HCT116 (cell line): ENCODE measurements around the gene CPNE5. TPM values are rescaled to one million over a fixed set of nuclear protein-coding genes. Genes with fewer than 3 reads are reported as not detected.

Experiments used
- ATAC-seq: fragments of 200-7000 bp; cut with Tn5 transposase; 2 replicates; pipeline ENCODE4 v1.9.1; 2020; ENCODE audit warnings: mild to moderate bottlenecking, moderate library complexity
- BruUV-seq: library from RNA; stranded (reverse); fragments of 400-500 nt; replicated peaks from 2 replicates; lab custom pipeline; 2021; lab: Mats Ljungman, UMichigan
- CTCF ChIA-PET: fragments of 300-600 bp; sonication (Branson Sonifier 250); formaldehyde crosslinking; loops from one replicate; lab custom pipeline; 2021; ENCODE audit warnings: antibody characterized with exemption; lab: Charles Lee
- POLR2A ChIA-PET: fragments of 300-600, 350-600 bp; sonication (Branson Sonifier 250); formaldehyde crosslinking; loops from one replicate; lab custom pipeline; 2021; ENCODE audit warnings: antibody characterized with exemption; lab: Charles Lee
- RAD21 ChIA-PET, 2 experiments: fragments of 300-600 bp; sonication (Branson Sonifier 250); formaldehyde crosslinking; loops; one replicate each; lab custom pipeline; 2023; ENCODE audit warnings: low total read pairs in 2 of 2; ENCODE audit not compliant: uncharacterized antibody in 2 of 2, unreplicated experiment in 2 of 2, low non-redundant PET in 1 of 2; lab: Charles Lee
- DNase-seq: peaks from one replicate; pipeline ENCODE4 v3.0.0-alpha.2; 2010; ENCODE audit warnings: low read depth, low spot score
- H2AFZ ChIP-seq: fragments of 200-600 bp; shearing (Covaris generic), sonication (generic); 2 replicates; pipeline ENCODE4 v1.6.1; 2017; ENCODE audit warnings: low read depth, mixed run types, mixed read lengths, antibody characterized with exemption, low read length; ENCODE audit not compliant: poor library complexity, severe bottlenecking
- H3K27ac ChIP-seq: 2 replicates; pipeline ENCODE4 v1.5.1; 2012; ENCODE audit warnings: low read depth, low read length
- H3K27me3 ChIP-seq: fragments of 200-600 bp; sonication (generic); 2 replicates; pipeline ENCODE4 v1.6.1; 2016; ENCODE audit warnings: mixed run types, low read length, mixed read lengths; ENCODE audit not compliant: insufficient read depth
- H3K36me3 ChIP-seq, 2 experiments: fragments of 200-500 bp in 1 of 2; fragments of 200-600 bp in 1 of 2; sonication (Bioruptor generic) in 1 of 2; sonication (generic) in 1 of 2; 2 replicates each; pipeline versions ENCODE4 v1.5.1 to v1.6.1; 2014 to 2016; ENCODE audit warnings: low read length in 2 of 2, inconsistent platforms in 1 of 2, mixed read lengths in 1 of 2, mixed run types in 1 of 2; ENCODE audit not compliant: insufficient read depth in 2 of 2, control insufficient read depth in 1 of 2
- H3K4me1 ChIP-seq, 2 experiments: fragments of 200-600 bp in 1 of 2; sonication (generic) in 1 of 2; 2 replicates each; pipeline versions ENCODE4 v1.5.1 to v1.6.1; 2012 to 2017; ENCODE audit warnings: low read length in 2 of 2, inconsistent platforms in 1 of 2, mild to moderate bottlenecking in 1 of 2, mixed read lengths in 1 of 2, mixed run types in 1 of 2, moderate library complexity in 1 of 2; ENCODE audit not compliant: insufficient read depth in 2 of 2, control insufficient read depth in 1 of 2
- H3K4me2 ChIP-seq: fragments of 200-600 bp; sonication (generic); 2 replicates; pipeline ENCODE4 v1.6.1; 2017; ENCODE audit warnings: mixed run types, low read length, mixed read lengths
- H3K4me3 ChIP-seq, 2 experiments: fragments of 200-600 bp in 1 of 2; sonication (generic) in 1 of 2; replicated peaks in 1 of 2; 2 replicates each; pipeline ENCODE4 v1.5.1; 2011 to 2016; ENCODE audit warnings: low read length in 2 of 2, control low read depth in 1 of 2, low read depth in 1 of 2, mild to moderate bottlenecking in 1 of 2, mixed read lengths in 1 of 2, mixed run types in 1 of 2
- H3K79me2 ChIP-seq: fragments of 200-600 bp; sonication (generic); 2 replicates; pipeline ENCODE4 v1.6.1; 2017; ENCODE audit warnings: mild to moderate bottlenecking, mixed run types, low read length, moderate library complexity, mixed read lengths; ENCODE audit not compliant: insufficient read depth
- H3K9ac ChIP-seq: fragments of 200-600 bp; sonication (generic); 2 replicates; pipeline ENCODE4 v1.6.1; 2016; ENCODE audit warnings: low read length, mixed read lengths
- H3K9me2 ChIP-seq: fragments of 200-600 bp; sonication (generic), shearing (Covaris generic); 2 replicates; pipeline ENCODE4 v1.6.1; 2017; ENCODE audit warnings: mixed run types, mild to moderate bottlenecking, moderate library complexity; ENCODE audit not compliant: insufficient read depth
- H3K9me3 ChIP-seq, 2 experiments: fragments of 200-500 bp in 1 of 2; fragments of 200-600 bp in 1 of 2; sonication (Bioruptor generic) in 1 of 2; sonication (generic) in 1 of 2; 2 replicates each; pipeline ENCODE4 v1.6.1; 2014 to 2017; ENCODE audit warnings: low read length in 2 of 2, mixed read lengths in 2 of 2, inconsistent platforms in 1 of 2, low read depth in 1 of 2, mild to moderate bottlenecking in 1 of 2, mixed run types in 1 of 2, moderate library complexity in 1 of 2; ENCODE audit not compliant: control insufficient read depth in 1 of 2, insufficient read depth in 1 of 2
- H4K20me1 ChIP-seq: fragments of 200-600 bp; sonication (generic), shearing (Covaris generic); 2 replicates; pipeline ENCODE4 v1.6.1; 2017; ENCODE audit warnings: mixed run types, mild to moderate bottlenecking, moderate library complexity; ENCODE audit not compliant: insufficient read depth
- ATF3 ChIP-seq: IDR thresholded peaks from 2 replicates; pipeline ENCODE4 v1.6.1; 2012
- CEBPB ChIP-seq: IDR thresholded peaks from 2 replicates; pipeline ENCODE4 v1.6.1; 2012; ENCODE audit warnings: low read depth
- RAD21 ChIP-seq: IDR thresholded peaks from 2 replicates; pipeline ENCODE4 v1.6.1; 2012; ENCODE audit warnings: low read depth, mild to moderate bottlenecking
- REST ChIP-seq: IDR thresholded peaks from 2 replicates; pipeline ENCODE4 v1.6.1; 2012; ENCODE audit warnings: low read depth
- SRF ChIP-seq: IDR thresholded peaks from 2 replicates; pipeline ENCODE4 v1.6.1; 2012; ENCODE audit warnings: low read depth
- TCF7L2 ChIP-seq: IDR thresholded peaks from 2 replicates; pipeline ENCODE4 v1.7.0; 2011; ENCODE audit warnings: borderline replicate concordance, inconsistent platforms; ENCODE audit not compliant: insufficient read depth, insufficient read length; ENCODE audit errors: extremely low read depth
- ZNF274 ChIP-seq: fragments of 200-500 bp; sonication (Bioruptor generic); IDR thresholded peaks from 2 replicates; pipeline ENCODE4 v1.6.1; 2014; ENCODE audit warnings: mild to moderate bottlenecking, low read depth, low read length, inconsistent platforms
- intact Hi-C: fragments of 100-400 bp; cut with micrococcal nuclease; formaldehyde crosslinking; loops from 2 replicates; pipeline ENCODE4 v1.10.0; 2022
- total RNA-seq: library from RNA; stranded (reverse); gene quantifications from one replicate; pipeline ENCODE4 v1.2.1, GENCODE V29; 2021; ENCODE audit not compliant: unreplicated experiment

The CPNE5 gene
- total RNA-seq, 1 experiment from 2014 or later: not detected

GRCh38 chr6:36691011-36691410 lies 148.2 kb downstream of the CPNE5 start:
- BruUV-seq: no TSS peak
- H4K20me1 ChIP-seq: no peaks in the 10 kb centered on the region
- DNase-seq (no peak), ATAC-seq (no peak)
- no peak for TF ChIP-seq CEBPB
- TF ChIP-seq SRF: no peak
- TF ChIP-seq ATF3: no peak
- TF ChIP-seq REST: no peak
- TF ChIP-seq ZNF274: no peak
- no peak for TF ChIP-seq TCF7L2
- no peak for TF ChIP-seq RAD21
- no peaks in the 10 kb centered on the region for H3K9me2 ChIP-seq
- H3K79me2 ChIP-seq: no peaks in the 10 kb centered on the region
- H3K27me3 ChIP-seq: no peaks in the 10 kb centered on the region
- ChIA-PET CTCF (no interaction called here), POLR2A (interaction anchor here (1.2 to 1.3 kb wide), 2 partner anchors 10 to 13 kb away, joined by 3 to 4 read pairs; partner anchors contain the start of gene CDKN1A), RAD21 (no interaction called here)
- intact Hi-C loops: no loop called here
- peaks cover 10 to 11% of the 10 kb centered on the region in 2 experiments for H3K36me3 ChIP-seq
- H3K27ac ChIP-seq: no peak overlapping the region
- no peak overlapping the region for H3K4me3 ChIP-seq
- H3K9ac ChIP-seq: no peak overlapping the region
- no peak overlapping the region for H3K4me2 ChIP-seq
- H3K4me1 ChIP-seq: no peaks in the 10 kb centered on the region
- H3K9me3 ChIP-seq: no peaks in the 10 kb centered on the region
- H2AFZ ChIP-seq: no peak overlapping the region

Other genes with a start within 250 kb of the CPNE5 start
- gene SRSF3, start 245.1 kb downstream of the CPNE5 start, total RNA-seq: 362 TPM
- 179 TPM for gene CDKN1A, start 160.7 kb downstream of the CPNE5 start, total RNA-seq
- 0.05 TPM for gene RAB44, start 141.6 kb downstream of the CPNE5 start, total RNA-seq
- gene PPIL1, start 35.4 kb upstream of the CPNE5 start, total RNA-seq: 42.0 TPM
- gene C6orf89, start 46.5 kb upstream of the CPNE5 start, total RNA-seq: 32.9 TPM
- gene PI16, start 115.3 kb upstream of the CPNE5 start, total RNA-seq: 0.59 TPM
- gene MTCH1, start 146.8 kb upstream of the CPNE5 start, total RNA-seq: 161 TPM
- gene FGD2, start 166.2 kb upstream of the CPNE5 start, total RNA-seq: 0.10 TPM